Right lobe of liver (tissue), 4 donors: ENCODE data around the gene GKN2.

Experiments
- CTCF ChIP-seq, 4 donors: fragments of 200-600 bp in 3 of 4; fragments of 450-650 bp in 1 of 4; IDR thresholded peaks; one replicate each; pipeline versions ENCODE4 v1.5.1 to v1.8.0; 2016 to 2022; ENCODE audit warnings: antibody characterized with exemption in 4 of 4, mild to moderate bottlenecking in 2 of 4
- POLR2A ChIP-seq: fragments of 450-650 bp; IDR thresholded peaks from one replicate; pipeline ENCODE4 v1.6.1; 2017; ENCODE audit warnings: antibody characterized with exemption, mild to moderate bottlenecking
- donor health status: DM: no; HTN: no; CAD: no.
- donor health status: DM: no; HTN: no; CAD: no.
- donor health status: DM: no; HTN: yes; CAD: no.

GRCh38 chr2:68994864-68995263 is 42.2 kb upstream of the GKN2 start:
- no peak for TF ChIP-seq POLR2A
- TF ChIP-seq CTCF (IDR thresholded peaks at IDR 0.05) = no peak
